Islet precursor cell (in vitro differentiated cells): ENCODE results near the gene SPECC1L.
"Not testable (repeated sequence)": the region's sequence is repeated elsewhere in the genome, so short reads cannot be mapped to it uniquely, and the experiment has no call there.

ENCODE experiments used
- DNase-seq: peaks from one replicate; pipeline ENCODE4 v3.0.0-alpha.2; 2018

SPECC1L gene

GRCh38 chr22:24289114-24289513, 18.5 kb downstream of the SPECC1L start:
- DNase-seq = no peak

- DNase-seq = peak; percentile 69
Observed at GRCh38 chr22:24289741-24290163, 19.1 kb downstream of the SPECC1L start.

- DNase-seq = no peak
Observed at GRCh38 chr22:24290459-24290858, 19.8 kb downstream of the SPECC1L start.

- no peak for DNase-seq
Observed at GRCh38 chr22:24291515-24292201, 21.0 kb downstream of the SPECC1L start.

- not testable (repeated sequence) for DNase-seq
Observed at GRCh38 chr22:24292202-24292830, 21.7 kb downstream of the SPECC1L start.

GRCh38 chr22:24294913-24295312, 24.3 kb downstream of the SPECC1L start:
- not testable (repeated sequence) for DNase-seq

GRCh38 chr22:24298497-24299155, 28.0 kb downstream of the SPECC1L start:
- not testable (repeated sequence) for DNase-seq

- DNase-seq = not testable (repeated sequence)
Observed at GRCh38 chr22:24300522-24300921, 29.9 kb downstream of the SPECC1L start.

- DNase-seq = no peak
Observed at GRCh38 chr22:24302591-24302990, 32.0 kb downstream of the SPECC1L start.

- no peak for DNase-seq
Observed at GRCh38 chr22:24303007-24303406, 32.4 kb downstream of the SPECC1L start.

- no peak for DNase-seq
Observed at GRCh38 chr22:24304062-24304675, 33.5 kb downstream of the SPECC1L start.

- no peak for DNase-seq
Observed at GRCh38 chr22:24305260-24305692, 34.6 kb downstream of the SPECC1L start.

GRCh38 chr22:24310969-24311368, 40.3 kb downstream of the SPECC1L start:
- no peak for DNase-seq

- no peak for DNase-seq
Observed at GRCh38 chr22:24315367-24315966, 44.8 kb downstream of the SPECC1L start.

- DNase-seq = not testable (repeated sequence)
Observed at GRCh38 chr22:24316264-24316663, 45.6 kb downstream of the SPECC1L start.

- not testable (repeated sequence) for DNase-seq
Observed at GRCh38 chr22:24317511-24317910, 46.9 kb downstream of the SPECC1L start.

GRCh38 chr22:24319451-24319850, 48.8 kb downstream of the SPECC1L start:
- DNase-seq = no peak

- DNase-seq = no peak
Observed at GRCh38 chr22:24321999-24322398, 51.4 kb downstream of the SPECC1L start.

- DNase-seq = no peak
Observed at GRCh38 chr22:24322522-24322921, 51.9 kb downstream of the SPECC1L start.

- DNase-seq = no peak
Observed at GRCh38 chr22:24323233-24323632, 52.6 kb downstream of the SPECC1L start.

- DNase-seq = no peak
Observed at GRCh38 chr22:24323695-24324094, 53.1 kb downstream of the SPECC1L start.

GRCh38 chr22:24324137-24324536, 53.5 kb downstream of the SPECC1L start:
- DNase-seq = no peak
